ENCODE measurements around the gene CRBN.

Gene CRBN

DNA sequence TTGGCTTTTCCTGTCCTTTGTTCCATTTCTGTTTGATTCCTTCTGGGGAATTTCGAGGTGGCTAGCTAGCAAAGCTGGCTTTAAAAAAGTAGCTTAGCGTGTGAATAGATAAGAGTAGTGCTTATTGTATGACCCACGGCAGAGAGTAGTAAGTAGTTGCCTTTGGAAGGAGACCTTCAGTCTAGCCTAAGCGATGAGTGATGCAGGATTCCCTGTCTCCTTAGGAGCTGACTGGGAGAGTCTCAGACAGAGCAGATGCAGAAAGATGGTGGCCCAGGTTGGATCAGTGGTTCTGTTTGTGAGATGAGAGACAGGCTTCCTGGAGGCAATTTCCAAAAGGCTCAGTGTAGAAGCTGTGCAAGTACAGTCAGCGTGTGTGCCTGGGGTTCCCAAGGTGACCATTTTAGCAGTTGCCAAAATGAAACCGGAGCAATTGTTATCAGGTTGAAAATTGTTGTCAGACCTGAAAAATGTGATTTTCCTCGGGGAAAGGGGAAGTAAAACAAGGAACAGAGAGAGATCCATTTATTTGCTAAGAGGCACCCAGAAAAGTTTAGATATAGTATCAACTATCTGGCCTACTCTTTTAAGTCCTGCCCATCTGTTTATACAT, 68.6 kb downstream of the CRBN start:
- no peak for DNase-seq (ENCODE audit: low read depth, low spot score)

DNA sequence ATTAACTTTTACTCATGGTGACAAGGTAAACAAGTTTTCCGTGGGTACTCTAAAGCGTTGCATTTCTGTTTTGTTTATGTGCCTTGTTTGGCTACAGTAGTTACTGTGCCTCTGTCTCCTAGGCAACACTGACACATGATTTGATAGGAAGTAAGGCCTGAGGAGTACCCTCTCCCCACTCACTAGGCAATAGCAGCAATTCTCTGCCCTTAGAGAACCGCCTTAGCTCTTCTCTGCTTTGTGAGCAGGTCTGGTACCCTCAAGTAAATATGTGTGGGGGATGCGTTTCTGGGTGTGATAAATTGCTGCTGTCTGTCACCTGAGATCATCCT, 69.2 kb downstream of the CRBN start, which contains the start of gene IL5RA:
IL5RA (minus strand) TSS at position 76 of the 332 bp plus-strand sequence. CDS start 5,390 bp downstream, outside the sequence.
- no peak for DNase-seq (ENCODE audit: low read depth, low spot score)

DNA sequence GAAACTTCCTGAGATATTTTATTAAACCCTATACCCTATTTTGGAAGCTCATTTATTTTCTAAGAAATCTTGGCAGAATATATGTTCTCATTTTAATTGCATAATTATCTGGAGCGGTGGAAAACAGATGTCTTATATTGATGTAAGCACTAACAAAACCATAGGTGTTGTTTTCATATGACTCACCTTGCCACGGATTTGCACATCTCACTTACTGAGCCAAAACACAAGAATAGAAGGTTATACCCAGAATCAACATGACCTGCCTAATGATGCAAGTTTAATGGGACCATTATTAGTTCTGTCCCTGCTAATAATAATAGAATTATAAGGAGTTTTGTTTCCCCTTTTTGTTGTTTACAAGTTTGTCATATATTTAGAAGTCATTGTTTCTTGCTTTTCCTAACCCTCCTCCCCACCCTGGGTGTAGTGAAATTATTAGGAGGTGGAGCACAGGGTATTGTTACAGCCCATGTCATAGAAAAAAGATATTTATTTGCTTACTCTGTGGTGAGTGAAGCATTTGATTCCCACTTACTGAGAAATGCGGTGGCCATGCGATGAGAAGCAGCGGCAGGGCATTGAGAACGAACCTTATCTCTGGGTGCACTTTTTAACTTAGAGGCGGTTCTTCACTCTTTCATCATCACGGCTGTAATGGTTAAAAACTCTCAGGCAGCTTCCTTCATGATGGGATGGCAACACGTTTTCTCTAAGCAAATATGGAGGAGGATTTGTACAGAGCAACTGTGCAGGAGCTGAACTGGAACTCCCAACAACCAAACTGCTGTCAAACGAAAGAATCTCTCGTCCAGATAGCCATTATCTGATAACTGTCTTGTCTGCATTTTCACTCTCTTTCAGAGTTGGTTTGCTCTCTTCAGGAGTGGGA, 69.8 kb downstream of the CRBN start:
- no peak for DNase-seq (ENCODE audit: low read depth, low spot score)

DNA sequence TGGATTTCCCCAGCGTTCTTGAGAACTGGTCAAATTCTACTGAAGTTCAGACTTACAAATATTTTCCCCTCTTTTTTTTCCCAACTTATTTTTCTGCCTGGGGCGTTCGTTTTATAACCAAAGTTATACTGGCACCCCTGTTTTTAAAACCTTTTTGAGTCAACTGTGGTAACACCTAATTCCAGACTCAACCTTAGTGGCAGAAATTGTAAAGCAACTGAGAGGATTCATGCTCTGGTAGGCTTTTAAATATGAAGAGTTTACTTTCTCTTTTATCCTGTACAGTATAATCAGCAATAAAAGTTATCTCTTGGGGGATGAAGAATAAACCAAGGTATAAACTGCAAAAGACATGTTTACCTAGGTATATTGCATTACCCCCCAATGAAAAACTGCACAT, 71.6 kb downstream of the CRBN start:
- no peak for DNase-seq (ENCODE audit: low read depth, low spot score)

DNA sequence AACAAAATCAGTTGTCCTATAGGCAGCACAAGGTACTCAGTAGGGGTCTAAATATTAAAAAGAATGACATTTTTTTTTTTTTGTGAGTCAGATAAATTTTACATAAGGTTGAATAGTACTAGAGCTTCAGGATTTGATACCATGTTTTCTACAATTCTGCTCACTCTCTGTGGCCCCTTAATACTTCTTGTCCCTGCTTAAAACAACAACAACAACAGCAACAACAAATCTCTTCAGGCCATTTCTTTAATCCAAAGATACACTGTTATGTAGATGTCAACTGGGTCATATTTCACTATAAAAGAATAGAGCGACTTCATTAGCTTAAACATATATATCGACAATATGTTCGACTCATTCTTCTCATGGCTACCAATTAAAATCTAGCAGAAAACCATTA, 72.3 kb downstream of the CRBN start:
- no peak for DNase-seq (ENCODE audit: low read depth, low spot score)

DNA sequence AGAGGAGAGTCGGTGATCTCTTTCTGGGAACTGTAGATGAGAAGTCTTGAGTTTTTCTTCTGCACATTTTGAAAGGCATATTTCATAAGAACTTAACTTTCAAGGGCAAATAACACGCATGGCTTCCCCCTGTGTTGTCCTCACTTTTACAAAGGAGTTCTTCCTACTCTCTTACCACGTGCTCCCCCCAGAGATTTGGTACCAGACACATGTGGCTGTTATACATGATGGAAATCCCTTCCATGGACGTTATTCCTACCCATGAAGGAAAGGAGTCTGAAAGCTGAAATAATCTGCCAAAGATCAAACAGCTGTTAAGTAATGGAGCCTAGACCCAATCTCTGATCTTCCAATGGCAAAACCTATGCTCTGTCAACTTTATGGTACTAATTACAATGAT, 73.7 kb downstream of the CRBN start:
- no peak for DNase-seq (ENCODE audit: low read depth, low spot score)

DNA sequence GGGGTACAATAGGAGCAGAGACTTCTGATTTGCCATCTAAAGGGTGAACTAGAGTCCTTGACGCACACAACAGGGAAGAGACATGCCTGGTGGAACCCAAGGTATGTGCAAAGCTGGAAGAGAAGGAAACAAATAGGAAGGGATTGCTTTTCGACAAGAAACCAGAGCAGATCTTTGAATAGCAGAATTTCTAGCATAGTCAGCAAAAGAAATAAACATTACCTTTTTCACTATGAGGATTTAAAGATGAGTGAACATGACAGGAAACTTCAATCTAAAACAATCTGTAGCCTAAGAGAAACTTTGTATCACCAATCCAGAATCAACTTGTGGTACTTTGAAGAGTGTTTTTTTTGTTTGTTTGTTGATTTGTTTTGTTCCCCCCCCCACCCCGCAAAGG, 74.2 kb downstream of the CRBN start:
- DNase-seq (ENCODE audit: low read depth, low spot score), result no peak

DNA sequence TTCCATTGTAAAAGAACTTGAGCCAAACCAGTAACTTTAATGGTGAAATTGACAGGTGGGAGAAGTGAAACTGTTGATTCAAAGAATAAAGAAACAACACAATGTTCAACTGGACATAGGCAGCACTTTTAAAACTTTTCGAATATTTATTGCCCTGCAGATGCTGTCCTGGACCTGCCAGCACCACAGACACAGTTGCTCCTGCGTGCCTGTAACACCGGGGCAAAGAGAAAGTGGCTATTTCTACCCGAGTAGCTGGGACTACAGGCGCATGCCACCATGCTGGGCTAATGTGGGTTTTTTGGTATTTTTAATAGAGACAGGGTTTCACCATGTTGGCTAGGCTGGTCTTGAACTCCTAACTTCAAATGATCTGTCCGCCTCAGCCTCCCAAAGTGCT, 76.7 kb downstream of the CRBN start:
- DNase-seq (ENCODE audit: low read depth, low spot score), result no peak

DNA sequence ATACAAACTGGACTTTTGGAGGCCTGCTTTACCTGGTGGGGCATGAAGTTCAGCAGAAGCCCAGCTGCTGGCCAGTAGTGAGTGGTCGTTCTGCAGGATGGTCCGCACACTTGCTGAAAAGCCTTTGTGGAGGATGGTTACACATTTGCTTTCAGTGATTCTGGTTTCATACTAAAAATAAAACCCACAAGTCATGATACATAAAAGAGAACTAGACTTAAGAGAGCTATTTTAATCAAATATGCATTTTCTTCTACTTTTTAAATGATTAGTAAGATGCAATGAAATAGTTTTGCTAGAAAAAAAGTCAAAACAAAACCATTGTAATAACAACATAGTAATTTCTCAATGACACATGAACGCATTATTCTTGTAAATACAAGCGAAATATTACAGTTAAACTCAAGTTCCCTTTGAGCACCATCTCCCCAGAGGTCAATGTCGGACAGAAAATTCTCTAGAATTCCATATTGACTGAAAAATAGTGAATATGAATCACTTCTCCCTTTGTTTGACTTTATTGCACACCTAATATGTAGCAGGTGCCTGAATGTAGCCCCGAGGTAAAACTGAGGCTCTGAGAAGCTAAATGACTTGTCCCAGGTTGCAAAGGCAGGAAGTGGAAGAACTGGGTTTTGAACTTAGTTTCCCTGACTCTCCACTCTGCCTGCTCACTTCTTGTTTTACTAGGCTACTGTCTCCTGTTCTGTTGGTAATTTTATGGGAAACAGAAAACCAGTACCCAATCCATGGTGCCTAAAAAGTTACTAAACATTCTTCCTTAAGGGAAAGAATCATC, 77.6 kb downstream of the CRBN start:
- no peak for DNase-seq (ENCODE audit: low read depth, low spot score)
